H9 (cell line): ENCODE measurements around the gene TRIM40. TPM values are rescaled to one million over a fixed set of nuclear protein-coding genes. Genes with fewer than 3 reads are reported as not detected.

ENCODE experiments used
- DNase-seq: peaks from one replicate; pipeline ENCODE4 v3.0.0-alpha.2; 2017
- H2AFZ ChIP-seq: one replicate; pipeline ENCODE4 v1.6.1; 2013; ENCODE audit warnings: mild to moderate bottlenecking, low read length, control low read depth, moderate library complexity
- H2AK5ac ChIP-seq: 2 replicates; pipeline ENCODE4 v1.6.1; 2013; ENCODE audit warnings: low read length, control low read depth, mixed read lengths; ENCODE audit not compliant: insufficient read length
- H2BK120ac ChIP-seq: one replicate; pipeline ENCODE4 v1.6.1; 2013; ENCODE audit warnings: low read depth, mild to moderate bottlenecking, low read length, control low read depth, inconsistent platforms; ENCODE audit not compliant: poor library complexity, severe bottlenecking
- H2BK12ac ChIP-seq: 2 replicates; pipeline ENCODE4 v1.6.1; 2013; ENCODE audit warnings: low read length, control low read depth, mixed read lengths, low read depth; ENCODE audit not compliant: insufficient read length
- H2BK15ac ChIP-seq: 2 replicates; pipeline ENCODE4 v1.6.1; 2013; ENCODE audit warnings: low read depth, low read length, control low read depth
- H2BK20ac ChIP-seq: one replicate; pipeline ENCODE4 v1.6.1; 2013; ENCODE audit warnings: low read depth, mild to moderate bottlenecking, low read length, control low read depth, inconsistent platforms; ENCODE audit not compliant: poor library complexity, severe bottlenecking
- H2BK5ac ChIP-seq: 2 replicates; pipeline ENCODE4 v1.6.1; 2013; ENCODE audit warnings: low read length, control low read depth, mixed read lengths; ENCODE audit not compliant: insufficient read length
- H3K14ac ChIP-seq: 2 replicates; pipeline ENCODE4 v1.6.1; 2013; ENCODE audit warnings: low read length, control low read depth; ENCODE audit not compliant: insufficient read depth
- H3K18ac ChIP-seq: 2 replicates; pipeline ENCODE4 v1.6.1; 2013; ENCODE audit warnings: low read depth, mild to moderate bottlenecking, mixed read lengths, low read length, control low read depth; ENCODE audit not compliant: insufficient read length
- H3K23ac ChIP-seq: 2 replicates; pipeline ENCODE4 v1.6.1; 2013; ENCODE audit warnings: low read length, control low read depth, mixed read lengths, low read depth; ENCODE audit not compliant: insufficient read length
- H3K23me2 ChIP-seq: 2 replicates; pipeline ENCODE4 v1.6.1; 2013; ENCODE audit warnings: low read depth, mild to moderate bottlenecking, mixed read lengths, low read length, control low read depth; ENCODE audit not compliant: insufficient read length, poor library complexity, severe bottlenecking
- H3K27ac ChIP-seq: 2 replicates; pipeline ENCODE4 v1.5.1; 2013; ENCODE audit warnings: low read length, control low read depth, mixed read lengths, low read depth; ENCODE audit not compliant: insufficient read length
- H3K27me3 ChIP-seq: 2 replicates; pipeline ENCODE4 v1.6.1; 2013; ENCODE audit warnings: low read length, control low read depth, inconsistent platforms; ENCODE audit not compliant: insufficient read depth
- H3K4ac ChIP-seq: 2 replicates; pipeline ENCODE4 v1.6.1; 2013; ENCODE audit warnings: low read depth, mild to moderate bottlenecking, control low read depth, inconsistent platforms, low read length, moderate library complexity
- H3K4me1 ChIP-seq: 2 replicates; pipeline ENCODE4 v1.6.1; 2013; ENCODE audit warnings: low read length, control low read depth, inconsistent platforms; ENCODE audit not compliant: insufficient read depth
- H3K4me2 ChIP-seq: 2 replicates; pipeline ENCODE4 v1.6.1; 2013; ENCODE audit warnings: low read length, control low read depth, mixed read lengths; ENCODE audit not compliant: insufficient read length, insufficient read depth
- H3K56ac ChIP-seq: 2 replicates; pipeline ENCODE4 v1.6.1; 2013; ENCODE audit warnings: low read depth, mild to moderate bottlenecking, mixed read lengths, low read length, control low read depth; ENCODE audit not compliant: insufficient read length
- H3K79me1 ChIP-seq: 2 replicates; pipeline ENCODE4 v1.6.1; 2013; ENCODE audit warnings: low read depth, mild to moderate bottlenecking, moderate library complexity, low read length, control low read depth, inconsistent platforms; ENCODE audit not compliant: insufficient read depth, poor library complexity, severe bottlenecking
- H3K79me2 ChIP-seq: 2 replicates; pipeline ENCODE4 v1.6.1; 2013; ENCODE audit warnings: low read length, control low read depth, inconsistent platforms; ENCODE audit not compliant: insufficient read depth
- H3K9ac ChIP-seq: 2 replicates; pipeline ENCODE4 v1.6.1; 2013; ENCODE audit warnings: low read length, control low read depth, mixed read lengths; ENCODE audit not compliant: insufficient read length; ENCODE audit errors: extremely low read depth
- H3K9me3 ChIP-seq: one replicate; pipeline ENCODE4 v1.6.1; 2013; ENCODE audit warnings: low read depth, low read length, inconsistent platforms; ENCODE audit not compliant: control insufficient read depth
- H3T11ph ChIP-seq: one replicate; pipeline ENCODE4 v1.6.1; 2013; ENCODE audit warnings: mild to moderate bottlenecking, low read length, control low read depth, inconsistent platforms
- H4K20me1 ChIP-seq: one replicate; pipeline ENCODE4 v1.6.1; 2013; ENCODE audit not compliant: control insufficient read depth, insufficient read length, insufficient read depth
- H4K5ac ChIP-seq: 2 replicates; pipeline ENCODE4 v1.6.1; 2013; ENCODE audit warnings: low read depth, mild to moderate bottlenecking, mixed read lengths, low read length, control low read depth; ENCODE audit not compliant: insufficient read length
- H4K8ac ChIP-seq: replicated peaks from 2 replicates; pipeline ENCODE4 v1.6.1; 2013; ENCODE audit warnings: low read length, control low read depth, mixed read lengths, low read depth; ENCODE audit not compliant: insufficient read length
- H4K91ac ChIP-seq: 2 replicates; pipeline ENCODE4 v1.6.1; 2013; ENCODE audit warnings: low read depth, mild to moderate bottlenecking, moderate library complexity, mixed read lengths, low read length, control low read depth; ENCODE audit not compliant: insufficient read length
- H3K27ac Mint-ChIP-seq, 3 experiments: 2 replicates in 2 of 3; 3 replicates in 1 of 3; pipeline ENCODE4 v1.8.0; 2020 to 2021; ENCODE audit warnings: mixed read lengths in 3 of 3, mild to moderate bottlenecking in 1 of 3, moderate library complexity in 1 of 3
- H3K27me3 Mint-ChIP-seq: 2 replicates; pipeline ENCODE4 v1.8.0; 2021; ENCODE audit warnings: low read depth, mild to moderate bottlenecking, moderate library complexity, mixed read lengths
- H3K36me3 Mint-ChIP-seq, 3 experiments: 2 replicates in 2 of 3; 3 replicates in 1 of 3; pipeline ENCODE4 v1.8.0; 2020 to 2021; ENCODE audit warnings: low read depth in 3 of 3, mixed read lengths in 3 of 3; ENCODE audit not compliant: insufficient read depth in 1 of 3
- H3K4me1 Mint-ChIP-seq, 2 experiments: 2 replicates each; pipeline ENCODE4 v1.8.0; 2020; ENCODE audit warnings: mixed read lengths in 2 of 2
- H3K4me3 Mint-ChIP-seq, 2 experiments: 2 replicates in 1 of 2; 3 replicates in 1 of 2; pipeline ENCODE4 v1.8.0; 2020 to 2021; ENCODE audit warnings: mild to moderate bottlenecking in 2 of 2, mixed read lengths in 2 of 2, moderate library complexity in 1 of 2
- H3K9me3 Mint-ChIP-seq, 2 experiments: 2 replicates in 1 of 2; 3 replicates in 1 of 2; pipeline ENCODE4 v1.8.0; 2020; ENCODE audit warnings: mild to moderate bottlenecking in 2 of 2, mixed read lengths in 2 of 2, moderate library complexity in 1 of 2
- WGBS: extraction: QIAGEN DNeasy Blood & Tissue Kit; methylation state at CpG from one replicate; pipeline ENCODE4 v1.1.7; 2013; ENCODE audit warnings: missing lambda C conversion rate, low lambda C conversion rate, mixed read lengths; ENCODE audit not compliant: insufficient read length; ENCODE audit errors: extremely low coverage; 5-methylcytosine and 5-hydroxymethylcytosine counted together
- total RNA-seq: library from RNA; stranded (reverse); gene quantifications from 2 replicates; pipeline ENCODE4 v1.2.1, GENCODE V29; 2021
- TF ChIP-seq, protein P1 (sequence below): fragments of 200-600 bp; sonication (generic); conservative IDR thresholded peaks from 3 replicates; pipeline ENCODE4 v1.8.0; 2021; ENCODE audit warnings: antibody characterized with exemption, mild to moderate bottlenecking

The TRIM40 gene
- total RNA-seq, 1 experiment from 2014 or later = not detected

DNA sequence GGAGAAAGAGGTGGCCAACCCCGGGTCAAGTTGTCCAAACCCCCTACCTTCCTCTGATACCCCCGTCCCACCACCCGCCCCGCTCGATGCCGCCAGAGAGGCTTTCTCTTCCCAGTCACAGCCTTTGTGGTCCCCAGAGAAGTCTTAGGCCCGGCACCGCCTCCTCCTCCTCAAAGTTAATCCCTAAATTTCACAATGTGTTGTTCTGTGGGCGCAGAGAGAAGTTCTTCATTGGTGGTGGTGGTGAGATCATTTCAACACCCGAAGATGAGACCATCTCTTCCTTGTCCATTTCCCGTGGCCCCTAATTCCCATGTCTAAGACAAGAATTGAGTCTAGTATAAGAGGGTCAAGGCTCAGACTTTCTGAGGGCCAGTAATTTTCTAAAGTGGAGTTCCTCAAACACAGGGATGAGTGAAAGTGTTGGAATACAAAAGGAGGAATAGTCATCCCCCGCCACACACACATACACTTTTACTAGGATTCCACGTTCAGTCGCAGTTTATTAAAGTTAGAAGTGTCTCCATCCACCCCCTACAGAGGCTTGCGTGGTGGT, 33.4 kb upstream of the TRIM40 start:
- Histone ChIP-seq H3K27me3 (peaks cover 36% of the 10 kb centered on the region; the same call in 1 of the 2 replicates), H2BK12ac (no peak overlapping the region), H4K8ac (no peak overlapping the region), H2BK15ac (no peak overlapping the region), H3K18ac (no peak overlapping the region), H2BK20ac (no peak overlapping the region), H4K5ac (no peak overlapping the region), H3K4me2 (peak overlapping the region; percentile 95), H3K79me1 (no peaks in the 10 kb centered on the region), H3K9me3 (no peaks in the 10 kb centered on the region), H3K79me2 (no peaks in the 10 kb centered on the region), H2AK5ac (no peak overlapping the region), H3K14ac (no peak overlapping the region), H3K23me2 (peaks cover 22% of the 10 kb centered on the region), H4K91ac (no peak overlapping the region), H3K27ac (no peak overlapping the region), H3T11ph (no peak overlapping the region), H3K9ac (no peak overlapping the region), H2AFZ (no peak overlapping the region), H2BK5ac (no peak overlapping the region), H3K4ac (no peak overlapping the region), H2BK120ac (no peak overlapping the region), H4K20me1 (no peaks in the 10 kb centered on the region), H3K4me1 (peaks cover 5% of the 10 kb centered on the region; the same call in 1 of the 2 replicates), H3K56ac (no peak overlapping the region), H3K23ac (no peak overlapping the region)
- H3K4me1 Mint-ChIP-seq = peaks cover 37 to 39% of the 10 kb centered on the region in 2 experiments
- peaks cover 96% of the 10 kb centered on the region for H3K27me3 Mint-ChIP-seq
- no peak for DNase-seq
- TF ChIP-seq, protein P1, sequence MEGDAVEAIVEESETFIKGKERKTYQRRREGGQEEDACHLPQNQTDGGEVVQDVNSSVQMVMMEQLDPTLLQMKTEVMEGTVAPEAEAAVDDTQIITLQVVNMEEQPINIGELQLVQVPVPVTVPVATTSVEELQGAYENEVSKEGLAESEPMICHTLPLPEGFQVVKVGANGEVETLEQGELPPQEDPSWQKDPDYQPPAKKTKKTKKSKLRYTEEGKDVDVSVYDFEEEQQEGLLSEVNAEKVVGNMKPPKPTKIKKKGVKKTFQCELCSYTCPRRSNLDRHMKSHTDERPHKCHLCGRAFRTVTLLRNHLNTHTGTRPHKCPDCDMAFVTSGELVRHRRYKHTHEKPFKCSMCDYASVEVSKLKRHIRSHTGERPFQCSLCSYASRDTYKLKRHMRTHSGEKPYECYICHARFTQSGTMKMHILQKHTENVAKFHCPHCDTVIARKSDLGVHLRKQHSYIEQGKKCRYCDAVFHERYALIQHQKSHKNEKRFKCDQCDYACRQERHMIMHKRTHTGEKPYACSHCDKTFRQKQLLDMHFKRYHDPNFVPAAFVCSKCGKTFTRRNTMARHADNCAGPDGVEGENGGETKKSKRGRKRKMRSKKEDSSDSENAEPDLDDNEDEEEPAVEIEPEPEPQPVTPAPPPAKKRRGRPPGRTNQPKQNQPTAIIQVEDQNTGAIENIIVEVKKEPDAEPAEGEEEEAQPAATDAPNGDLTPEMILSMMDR = no peak
- peaks cover 0 to 5% of the 10 kb centered on the region in 2 experiments; a peak in 3 of 5 replicates for H3K9me3 Mint-ChIP-seq
- peak overlapping the region; percentile 42 to 76 for H3K4me3 Mint-ChIP-seq
- WGBS = no CpG with 5 or more reads among the region's 15 CpGs
- peaks cover 0 to 2% (median 0%) of the 10 kb centered on the region in 3 experiments; a peak in 1 of 7 replicates for H3K36me3 Mint-ChIP-seq
- no peak overlapping the region for H3K27ac Mint-ChIP-seq
